NCI-H2171 treated with DMSO at 0.1 percent for 48 hours (cell line): ENCODE measurements around the gene IGSF21.

Experiments used
- DNase-seq: peaks from one replicate; lab custom pipeline; 2025; lab: John Stamatoyannopoulos, UW

Gene IGSF21

GRCh38 chr1:18178111-18178510 lies 70.5 kb downstream of the IGSF21 start:
- DNase-seq = no peak

- DNase-seq = no peak
These were observed 71.4 kb downstream of the IGSF21 start for GRCh38 chr1:18179009-18179408.

- DNase-seq = no peak
These were observed 75.0 kb downstream of the IGSF21 start for GRCh38 chr1:18182398-18183160.

- DNase-seq = no peak
These were observed 75.9 kb downstream of the IGSF21 start for GRCh38 chr1:18183533-18183932.

GRCh38 chr1:18187054-18187453 lies 79.5 kb downstream of the IGSF21 start:
- no peak for DNase-seq

GRCh38 chr1:18188820-18189517 lies 81.4 kb downstream of the IGSF21 start:
- DNase-seq = no peak

GRCh38 chr1:18190598-18190997 lies 83.0 kb downstream of the IGSF21 start:
- DNase-seq = no peak

GRCh38 chr1:18191037-18191436 lies 83.4 kb downstream of the IGSF21 start:
- DNase-seq = no peak

GRCh38 chr1:18191481-18192155 lies 84.0 kb downstream of the IGSF21 start:
- peak; percentile 95 for DNase-seq

- DNase-seq = no peak
These were observed 84.6 kb downstream of the IGSF21 start for GRCh38 chr1:18192182-18192581.

- no peak for DNase-seq
These were observed 85.4 kb downstream of the IGSF21 start for GRCh38 chr1:18192974-18193373.

GRCh38 chr1:18197299-18197698 lies 89.7 kb downstream of the IGSF21 start:
- no peak for DNase-seq

GRCh38 chr1:18198260-18198659 lies 90.7 kb downstream of the IGSF21 start:
- DNase-seq = peak; percentile 80

GRCh38 chr1:18199462-18199861 lies 91.9 kb downstream of the IGSF21 start:
- peak; percentile 96 for DNase-seq

- DNase-seq = no peak
These were observed 92.6 kb downstream of the IGSF21 start for GRCh38 chr1:18200136-18200717.

- no peak for DNase-seq
These were observed 93.3 kb downstream of the IGSF21 start for GRCh38 chr1:18200918-18201317.

GRCh38 chr1:18201997-18202719 lies 94.6 kb downstream of the IGSF21 start:
- DNase-seq = no peak

- DNase-seq = no peak
These were observed 96.0 kb downstream of the IGSF21 start for GRCh38 chr1:18203645-18204044.

GRCh38 chr1:18204575-18204974 lies 97.0 kb downstream of the IGSF21 start:
- no peak for DNase-seq

GRCh38 chr1:18205319-18205718 lies 97.7 kb downstream of the IGSF21 start:
- DNase-seq = no peak

GRCh38 chr1:18211764-18212163 lies 104.2 kb downstream of the IGSF21 start:
- peak; percentile 91 for DNase-seq
